IPS-18c (cell line): ENCODE data around the gene AMBN.
"Not testable (repeated sequence)": the region's sequence is repeated elsewhere in the genome, so short reads cannot be mapped to it uniquely, and the experiment has no call there.

Experiments
- H3K4me3 ChIP-seq: 2 replicates; pipeline ENCODE4 v1.7.0; 2013; ENCODE audit warnings: low read depth, mild to moderate bottlenecking, low read length, moderate library complexity; ENCODE audit not compliant: insufficient read depth
- H3K9me3 ChIP-seq: one replicate; pipeline ENCODE4 v1.6.1; 2013; ENCODE audit warnings: mild to moderate bottlenecking, low read length, moderate library complexity; ENCODE audit not compliant: control insufficient read depth, insufficient read depth

The AMBN gene

DNA sequence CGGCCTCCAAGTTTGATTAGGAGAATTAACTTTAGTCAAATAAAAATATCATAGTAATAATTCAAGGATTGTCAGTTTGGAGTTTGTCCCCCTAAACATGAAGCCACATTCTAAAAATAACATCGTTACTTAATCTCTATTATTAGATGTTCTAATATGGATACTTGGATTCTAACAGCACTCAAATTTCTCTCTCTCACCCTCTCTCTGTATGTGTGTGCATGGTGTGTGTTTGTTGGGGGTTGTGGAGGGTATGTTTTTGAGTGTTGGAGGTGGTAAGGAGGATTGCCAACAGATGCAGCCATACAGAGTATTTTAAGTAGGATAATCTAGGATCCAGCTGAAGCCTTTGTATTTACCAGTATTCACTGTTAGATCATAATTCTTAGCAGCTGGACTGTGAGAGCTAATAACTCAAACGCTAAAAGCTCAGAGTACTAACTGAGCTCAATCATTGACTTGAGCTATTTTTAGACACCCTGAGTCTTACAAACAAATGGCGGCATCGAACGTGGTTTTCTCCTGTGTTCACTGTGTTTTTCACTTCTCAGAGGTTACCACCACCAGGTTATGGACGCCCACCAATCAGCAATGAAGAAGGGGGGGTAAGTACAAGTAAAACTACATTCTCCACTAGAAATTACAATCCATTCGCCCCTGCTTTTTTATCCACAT lies 45.3 kb downstream of the AMBN start:
- Histone ChIP-seq H3K4me3 (no peak overlapping the region), H3K9me3 (no peaks in the 10 kb centered on the region)

DNA sequence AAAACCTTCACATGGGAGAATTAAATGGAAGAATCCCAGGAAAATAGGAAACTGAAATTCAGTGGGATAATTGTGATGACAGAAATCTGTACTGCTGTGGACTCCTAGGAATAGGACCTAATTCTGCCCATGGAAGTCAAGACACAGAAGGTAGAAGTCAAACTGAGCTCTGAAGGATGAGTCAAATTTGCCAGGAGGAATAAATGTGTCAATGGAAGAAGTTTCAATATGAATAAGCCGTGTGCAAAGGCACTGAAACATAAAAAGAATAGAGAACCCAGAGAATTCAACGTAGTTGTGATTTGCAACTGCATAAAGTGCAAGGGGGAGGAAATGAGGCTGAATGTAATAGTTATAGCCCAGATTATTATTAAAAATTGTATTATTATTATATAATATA lies 48.1 kb downstream of the AMBN start:
- no peak overlapping the region for H3K4me3 ChIP-seq
- H3K9me3 ChIP-seq = no peaks in the 10 kb centered on the region

GRCh38 chr4:70650741-70651140 lies 58.7 kb downstream of the AMBN start:
- not testable (repeated sequence) for H3K4me3 ChIP-seq, H3K9me3 ChIP-seq

GRCh38 chr4:70651864-70652506 lies 59.9 kb downstream of the AMBN start:
- Histone ChIP-seq H3K4me3 (no peak overlapping the region), H3K9me3 (no peaks in the 10 kb centered on the region)

DNA sequence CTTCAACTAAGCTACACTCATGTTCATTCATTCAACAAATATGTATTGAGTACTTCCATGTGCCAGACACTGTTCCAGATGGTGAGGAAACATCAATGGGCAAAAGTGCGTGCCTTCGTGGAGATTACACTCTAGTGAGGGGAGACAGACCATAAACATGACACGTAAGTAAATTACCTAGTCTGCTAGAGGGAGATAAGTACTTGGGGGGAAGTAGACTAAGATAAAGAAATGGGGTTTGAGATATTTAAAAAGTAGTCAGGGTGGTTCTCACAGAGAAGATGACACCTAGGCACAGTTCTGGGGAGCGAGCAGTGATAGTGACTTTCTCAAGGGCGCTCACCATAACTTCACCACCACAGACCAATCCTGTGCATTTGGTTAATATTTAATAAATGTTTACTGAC lies 62.6 kb downstream of the AMBN start:
- H3K9me3 ChIP-seq = no peaks in the 10 kb centered on the region
- no peak overlapping the region for H3K4me3 ChIP-seq
